ENCODE results near the gene COA5.

- TF ChIP-seq POLR2AphosphoS5 (IDR thresholded peaks at IDR 0.05; ENCODE audit: low read depth, low read length): no peak
- TF ChIP-seq TAF1 (IDR thresholded peaks at IDR 0.05; ENCODE audit: borderline replicate concordance, low read depth, low read length): no peak
- no peak for TF ChIP-seq POLR2A (IDR thresholded peaks at IDR 0.05; ENCODE audit: low read depth, low read length)
Observed at GRCh38 chr2:98607741-98608115, 584 bp downstream of the COA5 start.
